ENCODE measurements around the gene EBLN2. TPM values are rescaled to one million over a fixed set of nuclear protein-coding genes. Genes with fewer than 3 reads are reported as not detected.

Gene EBLN2
- polyA plus RNA-seq, 3 donors: 0.27 to 4.6 (median 0.40) TPM

GRCh38 chr3:73041537-73041936, 19.9 kb upstream of the EBLN2 start:
- no peak overlapping the region for H2AFZ ChIP-seq (ENCODE audit: insufficient read depth, low read depth, low read length, poor library complexity, severe bottlenecking)
- H3K4me3 ChIP-seq (replicated peaks in 1 of 3; ENCODE audit: low read depth in 2 of 3, low read length in 3 of 3): no peak overlapping the region
- Mint-ChIP-seq H3K27ac (no peak overlapping the region), H3K36me3 (peaks cover 2 to 4% of the 10 kb centered on the region in 2 donors), H3K4me1 (peaks cover 27% of the 10 kb centered on the region), H3K27me3 (ENCODE audit: low read depth in 3 of 3) (no peaks in the 10 kb centered on the region), H3K9me3 (no peaks in the 10 kb centered on the region), H3K4me3 (no peak overlapping the region)
- H3K27me3 ChIP-seq (ENCODE audit: control insufficient read depth in 2 of 2, insufficient read depth in 2 of 2, low read length in 2 of 2): no peaks in the 10 kb centered on the region
- H3K4me1 ChIP-seq (ENCODE audit: control insufficient read depth in 1 of 2, insufficient read depth in 2 of 2, low read length in 2 of 2): no peaks in the 10 kb centered on the region
- peaks cover 100% of the 10 kb centered on the region for H4K20me1 ChIP-seq (ENCODE audit: insufficient read depth, low read length)
- H3K27ac ChIP-seq (ENCODE audit: low read depth in 1 of 2, low read length in 2 of 2): no peak overlapping the region
- H3K4me2 ChIP-seq (replicated peaks; ENCODE audit: extremely low read depth, low read length, poor library complexity, severe bottlenecking): no peak overlapping the region
- WGBS (ENCODE audit: insufficient coverage): 89% methylated on average over 2 of the region's 3 CpGs
- no peaks in the 10 kb centered on the region for H3K36me3 ChIP-seq (replicated peaks in 1 of 2; ENCODE audit: control insufficient read depth in 1 of 2, insufficient read depth in 2 of 2, low read length in 2 of 2)
- H3K9ac ChIP-seq (ENCODE audit: insufficient read depth, low read length, poor library complexity, severe bottlenecking): no peak overlapping the region
- no peaks in the 10 kb centered on the region for H3K9me3 ChIP-seq (replicated peaks in 1 of 2; ENCODE audit: control insufficient read depth in 1 of 2, insufficient read depth in 1 of 2, low read length in 2 of 2)
- DNase-seq: no peak
- intact Hi-C loops (cut with micrococcal nuclease): no loop called here
- no peak for TF ChIP-seq CTCF (IDR thresholded peaks at IDR 0.05)
- peaks cover 100% of the 10 kb centered on the region for H3K79me2 ChIP-seq (ENCODE audit: insufficient read depth, low read length)

- Histone ChIP-seq H2AFZ (ENCODE audit: insufficient read depth, low read depth, low read length, poor library complexity, severe bottlenecking) (no peak overlapping the region), H3K27ac (ENCODE audit: low read depth in 1 of 2, low read length in 2 of 2) (no peak overlapping the region), H4K20me1 (ENCODE audit: insufficient read depth, low read length) (peaks cover 100% of the 10 kb centered on the region), H3K36me3 (replicated peaks in 1 of 2; ENCODE audit: control insufficient read depth in 1 of 2, insufficient read depth in 2 of 2, low read length in 2 of 2) (peaks cover 9% of the 10 kb centered on the region in 2 donors), H3K79me2 (ENCODE audit: insufficient read depth, low read length) (peaks cover 100% of the 10 kb centered on the region), H3K9ac (ENCODE audit: insufficient read depth, low read length, poor library complexity, severe bottlenecking) (no peak overlapping the region), H3K4me2 (replicated peaks; ENCODE audit: extremely low read depth, low read length, poor library complexity, severe bottlenecking) (no peak overlapping the region), H3K27me3 (ENCODE audit: control insufficient read depth in 2 of 2, insufficient read depth in 2 of 2, low read length in 2 of 2) (no peaks in the 10 kb centered on the region), H3K9me3 (replicated peaks in 1 of 2; ENCODE audit: control insufficient read depth in 1 of 2, insufficient read depth in 1 of 2, low read length in 2 of 2) (no peaks in the 10 kb centered on the region), H3K4me3 (replicated peaks in 1 of 3; ENCODE audit: low read depth in 2 of 3, low read length in 3 of 3) (no peak overlapping the region), H3K4me1 (ENCODE audit: control insufficient read depth in 1 of 2, insufficient read depth in 2 of 2, low read length in 2 of 2) (no peaks in the 10 kb centered on the region)
- Mint-ChIP-seq H3K4me1 (peaks cover 14% of the 10 kb centered on the region), H3K36me3 (peaks cover 5 to 12% of the 10 kb centered on the region in 2 donors), H3K4me3 (no peak overlapping the region), H3K27me3 (ENCODE audit: low read depth in 3 of 3) (peaks cover 0 to 2% (median 0%) of the 10 kb centered on the region in 3 donors), H3K27ac (no peak overlapping the region), H3K9me3 (no peaks in the 10 kb centered on the region)
- WGBS (ENCODE audit: insufficient coverage): no CpG with 5 or more reads among the region's 1 CpG
- DNase-seq: no peak
- intact Hi-C loops (cut with micrococcal nuclease): no loop called here
- TF ChIP-seq CTCF (IDR thresholded peaks at IDR 0.05): no peak
Measured at GRCh38 chr3:73043414-73043813, 18.0 kb upstream of the EBLN2 start.

All from CD14-positive monocyte (primary cell).